Measurements from ENCODE around the gene ITGB6. TPM values are rescaled to one million over a fixed set of nuclear protein-coding genes. Genes with fewer than 3 reads are reported as not detected.
"Not testable (repeated sequence)": the region's sequence is repeated elsewhere in the genome, so short reads cannot be mapped to it uniquely, and the experiment has no call there.

ITGB6 gene
- total RNA-seq, 1 donor from 2014 or later: 48.8 TPM

GRCh38 chr2:160139991-160140390 is 60.1 kb downstream of the ITGB6 start:
- no peak for DNase-seq (ENCODE audit: low spot score)

- DNase-seq (ENCODE audit: low spot score): no peak
These were observed 60.7 kb downstream of the ITGB6 start for GRCh38 chr2:160139350-160139749.

GRCh38 chr2:160138406-160138805 is 61.7 kb downstream of the ITGB6 start:
- no peak for DNase-seq (ENCODE audit: low spot score)

GRCh38 chr2:160137464-160137863 is 62.6 kb downstream of the ITGB6 start:
- no peak for DNase-seq (ENCODE audit: low spot score)

GRCh38 chr2:160132761-160133160 is 67.3 kb downstream of the ITGB6 start:
- DNase-seq (ENCODE audit: low spot score): no peak

- no peak for DNase-seq (ENCODE audit: low spot score)
These were observed 73.3 kb downstream of the ITGB6 start for GRCh38 chr2:160126756-160127155.

GRCh38 chr2:160126315-160126714 is 73.8 kb downstream of the ITGB6 start:
- no peak for DNase-seq (ENCODE audit: low spot score)

- no peak for DNase-seq (ENCODE audit: low spot score)
These were observed 74.2 kb downstream of the ITGB6 start for GRCh38 chr2:160125828-160126227.

- no peak for DNase-seq (ENCODE audit: low spot score)
These were observed 74.7 kb downstream of the ITGB6 start for GRCh38 chr2:160125366-160125765.

- DNase-seq (ENCODE audit: low spot score): no peak
These were observed 75.5 kb downstream of the ITGB6 start for GRCh38 chr2:160124571-160124970.

- DNase-seq (ENCODE audit: low spot score): not testable (repeated sequence)
These were observed 85.4 kb downstream of the ITGB6 start for GRCh38 chr2:160114721-160115120.

- no peak for DNase-seq (ENCODE audit: low spot score)
These were observed 86.1 kb downstream of the ITGB6 start for GRCh38 chr2:160114020-160114419.

GRCh38 chr2:160111951-160112798 is 87.9 kb downstream of the ITGB6 start:
- no peak for DNase-seq (ENCODE audit: low spot score)

GRCh38 chr2:160110674-160111239 is 89.3 kb downstream of the ITGB6 start:
- DNase-seq (ENCODE audit: low spot score): no peak

- DNase-seq (ENCODE audit: low spot score): peak; percentile 68
These were observed 90.0 kb downstream of the ITGB6 start for GRCh38 chr2:160109939-160110673.

- DNase-seq (ENCODE audit: low spot score): no peak
These were observed 90.8 kb downstream of the ITGB6 start for GRCh38 chr2:160109243-160109642.

GRCh38 chr2:160108646-160109045 is 91.4 kb downstream of the ITGB6 start:
- no peak for DNase-seq (ENCODE audit: low spot score)

GRCh38 chr2:160105366-160105765 is 94.7 kb downstream of the ITGB6 start:
- no peak for DNase-seq (ENCODE audit: low spot score)

- DNase-seq (ENCODE audit: low spot score): no peak
These were observed 96.0 kb downstream of the ITGB6 start for GRCh38 chr2:160104115-160104514.

- DNase-seq (ENCODE audit: low spot score): no peak
These were observed 102.7 kb downstream of the ITGB6 start for GRCh38 chr2:160097326-160097725.

GRCh38 chr2:160096409-160096808 is 103.7 kb downstream of the ITGB6 start:
- DNase-seq (ENCODE audit: low spot score): no peak

GRCh38 chr2:160092445-160092844 is 107.6 kb downstream of the ITGB6 start:
- DNase-seq (ENCODE audit: low spot score): no peak

GRCh38 chr2:160091381-160091780 is 108.7 kb downstream of the ITGB6 start:
- DNase-seq (ENCODE audit: low spot score): no peak

Measured in mucosa of gallbladder (tissue), 1 donor.